HS-5 (cell line): ENCODE results near the gene DNMT3L.
"Not testable (repeated sequence)": the region's sequence is repeated elsewhere in the genome, so short reads cannot be mapped to it uniquely, and the experiment has no call there.

ENCODE experiments used
- DNase-seq: peaks from one replicate; pipeline ENCODE4 v3.0.0-alpha.2; 2012; ENCODE audit warnings: low read depth

The DNMT3L gene

DNA sequence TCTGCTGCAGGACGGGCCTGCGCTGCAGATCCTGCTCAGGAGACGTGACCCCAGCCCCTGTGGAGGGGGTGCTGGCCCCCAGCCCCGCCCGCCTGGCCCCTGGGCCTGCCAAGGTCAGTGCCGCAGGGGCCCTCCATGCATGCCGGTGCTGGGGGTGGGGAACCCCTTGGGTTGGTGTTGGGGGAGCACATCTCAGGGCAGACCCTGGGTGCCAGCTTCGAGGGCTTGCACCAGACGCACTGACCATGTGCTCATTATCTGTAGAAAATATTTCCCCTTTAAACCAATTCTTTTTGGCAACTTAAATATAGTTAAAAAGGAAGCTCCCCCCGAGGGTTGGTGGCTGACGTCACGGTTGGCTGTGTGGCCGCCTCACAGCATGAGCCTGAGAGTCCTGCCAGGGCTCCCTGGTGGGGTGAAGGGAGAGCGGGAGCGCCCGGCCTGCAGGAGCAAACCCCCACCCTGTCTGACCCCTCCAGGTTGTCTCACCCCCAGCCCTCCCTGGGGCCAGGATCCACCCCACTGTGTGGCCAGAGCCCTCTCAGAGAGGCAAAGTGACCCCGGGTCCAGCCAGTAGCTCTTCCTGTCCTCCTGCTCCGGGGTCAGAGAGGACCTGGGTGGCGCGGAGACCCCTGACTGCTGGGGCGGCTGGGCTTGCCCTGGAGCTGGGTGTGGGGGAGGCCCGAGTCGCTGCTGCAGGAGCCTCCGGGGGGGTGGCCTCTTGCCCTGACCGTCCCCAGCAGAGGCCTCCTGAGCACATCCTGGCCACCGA is 32.9 kb upstream of the DNMT3L start:
- DNase-seq = no peak

DNA sequence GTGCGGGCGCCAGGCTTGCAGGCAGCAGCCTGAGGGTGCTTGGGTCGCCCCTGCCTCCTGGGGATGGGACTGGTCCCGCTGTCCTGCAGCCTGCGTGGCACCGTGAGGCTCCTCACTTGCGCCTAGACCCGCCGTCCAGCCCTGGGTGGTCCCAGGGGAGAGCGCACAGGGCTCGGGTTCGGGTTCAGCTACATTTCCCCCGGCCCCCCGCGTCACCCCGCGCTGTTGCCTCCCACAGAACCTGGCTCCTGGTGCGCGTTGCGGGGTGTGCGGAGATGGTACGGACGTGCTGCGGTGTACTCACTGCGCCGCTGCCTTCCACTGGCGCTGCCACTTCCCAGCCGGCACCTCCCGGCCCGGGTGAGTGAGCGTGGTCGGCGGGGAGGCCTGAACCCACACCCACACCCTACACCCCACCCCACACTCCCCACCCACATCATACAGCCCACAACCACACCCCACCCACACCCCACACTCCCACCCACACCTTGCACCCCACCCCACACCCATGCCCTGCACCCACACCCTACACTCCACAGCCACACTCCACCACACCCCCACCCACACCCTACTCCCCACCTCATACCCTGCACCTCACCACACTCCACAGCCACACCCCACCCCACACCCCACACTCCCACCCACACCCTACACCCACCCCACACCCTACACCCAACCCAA is 32.0 kb upstream of the DNMT3L start:
- DNase-seq = no peak

DNA sequence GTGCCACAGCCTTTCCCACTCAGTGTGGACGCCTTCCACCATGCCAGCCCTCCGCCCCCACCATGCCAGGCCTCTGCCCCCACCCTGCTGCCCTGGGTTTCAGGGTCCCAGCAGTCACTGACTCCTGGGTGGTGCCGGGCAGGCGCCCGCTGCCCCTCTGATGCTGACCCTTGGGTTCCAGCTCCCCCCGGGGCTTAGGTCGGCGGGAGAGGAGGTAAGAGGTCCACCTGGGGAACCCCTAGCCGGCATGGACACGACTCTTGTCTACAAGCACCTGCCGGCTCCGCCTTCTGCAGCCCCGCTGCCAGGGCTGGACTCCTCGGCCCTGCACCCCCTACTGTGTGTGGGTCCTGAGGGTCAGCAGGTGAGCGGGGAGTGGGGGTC is 31.1 kb upstream of the DNMT3L start:
- no peak for DNase-seq

DNA sequence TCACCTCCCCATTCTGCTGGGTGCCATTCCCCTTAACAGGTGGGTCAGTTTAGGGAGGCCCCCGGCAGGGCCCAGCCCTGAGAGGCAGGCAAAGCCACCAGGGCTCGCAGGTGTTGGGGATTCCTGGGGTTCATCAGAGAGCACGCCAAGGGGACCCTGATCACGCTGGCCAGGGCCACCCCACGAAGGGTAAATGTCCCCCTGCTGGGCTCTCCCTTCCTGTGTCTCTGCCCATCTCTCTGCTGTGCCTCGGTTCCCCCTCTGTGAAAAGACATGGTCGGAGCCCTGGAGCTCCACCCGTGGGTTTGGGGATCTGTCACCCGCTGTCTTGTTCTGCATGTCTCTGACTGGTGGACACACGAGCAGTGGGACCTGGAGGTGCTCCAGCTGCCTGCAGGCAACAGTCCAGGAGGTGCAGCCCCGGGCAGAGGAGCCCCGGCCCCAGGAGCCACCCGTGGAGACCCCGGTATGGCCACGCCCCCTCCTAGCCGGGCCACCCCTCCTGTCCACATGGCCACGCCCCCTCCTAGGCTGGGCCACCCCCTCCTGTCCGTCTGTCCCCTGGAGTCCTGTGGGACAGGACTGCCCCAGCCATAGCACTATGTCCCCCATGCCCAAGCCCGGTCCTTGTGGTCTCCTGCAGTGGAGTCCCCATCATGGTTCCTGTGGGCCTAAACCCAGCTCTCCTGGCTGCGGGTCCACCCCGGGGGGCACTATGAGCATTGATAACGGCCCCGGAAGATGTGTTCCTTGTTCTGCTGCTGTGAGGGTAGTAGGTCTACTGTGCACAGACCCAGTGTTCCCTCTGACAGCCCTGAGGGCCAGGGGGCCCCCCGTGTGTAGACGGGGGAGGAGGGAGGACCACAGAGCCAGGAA is 30.5 kb upstream of the DNMT3L start:
- DNase-seq = no peak

DNA sequence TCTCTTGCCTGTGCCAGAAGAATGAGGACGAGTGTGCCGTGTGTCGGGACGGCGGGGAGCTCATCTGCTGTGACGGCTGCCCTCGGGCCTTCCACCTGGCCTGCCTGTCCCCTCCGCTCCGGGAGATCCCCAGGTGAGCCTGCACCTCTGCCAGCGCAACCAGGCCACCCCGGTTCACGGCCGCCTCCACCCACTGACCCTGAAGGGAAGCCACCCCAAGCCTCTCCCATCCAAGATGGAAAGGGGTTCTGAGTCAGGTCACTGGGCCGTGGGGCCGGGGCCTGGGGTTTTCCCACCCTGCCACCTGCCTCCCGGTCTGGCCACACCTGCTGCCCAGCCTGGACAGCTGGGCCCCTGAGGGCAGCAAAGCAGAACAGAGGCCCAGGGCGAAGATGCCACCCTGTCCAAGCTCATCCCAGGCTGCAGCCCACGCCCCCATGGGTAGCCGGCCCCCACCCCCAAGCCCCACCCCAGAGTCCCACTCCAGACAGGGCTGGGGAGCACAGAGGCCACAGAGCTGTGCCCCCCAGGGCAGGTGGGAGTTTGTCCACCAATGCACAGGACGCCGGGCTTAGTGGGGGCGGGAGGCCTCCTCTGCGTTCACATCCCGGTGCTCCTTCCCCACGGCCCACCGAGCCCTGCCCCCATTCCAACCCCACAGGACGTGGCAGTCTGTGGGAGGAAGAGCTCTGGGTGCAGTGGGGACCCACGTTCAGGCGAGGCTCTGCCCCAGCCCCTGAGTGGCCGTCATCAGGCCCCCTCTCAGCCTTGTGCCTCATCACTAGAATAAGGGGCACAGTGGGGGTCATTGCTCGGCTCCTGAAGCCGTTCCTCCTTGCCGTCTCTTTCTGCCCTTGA is 29.6 kb upstream of the DNMT3L start:
- no peak for DNase-seq

DNA sequence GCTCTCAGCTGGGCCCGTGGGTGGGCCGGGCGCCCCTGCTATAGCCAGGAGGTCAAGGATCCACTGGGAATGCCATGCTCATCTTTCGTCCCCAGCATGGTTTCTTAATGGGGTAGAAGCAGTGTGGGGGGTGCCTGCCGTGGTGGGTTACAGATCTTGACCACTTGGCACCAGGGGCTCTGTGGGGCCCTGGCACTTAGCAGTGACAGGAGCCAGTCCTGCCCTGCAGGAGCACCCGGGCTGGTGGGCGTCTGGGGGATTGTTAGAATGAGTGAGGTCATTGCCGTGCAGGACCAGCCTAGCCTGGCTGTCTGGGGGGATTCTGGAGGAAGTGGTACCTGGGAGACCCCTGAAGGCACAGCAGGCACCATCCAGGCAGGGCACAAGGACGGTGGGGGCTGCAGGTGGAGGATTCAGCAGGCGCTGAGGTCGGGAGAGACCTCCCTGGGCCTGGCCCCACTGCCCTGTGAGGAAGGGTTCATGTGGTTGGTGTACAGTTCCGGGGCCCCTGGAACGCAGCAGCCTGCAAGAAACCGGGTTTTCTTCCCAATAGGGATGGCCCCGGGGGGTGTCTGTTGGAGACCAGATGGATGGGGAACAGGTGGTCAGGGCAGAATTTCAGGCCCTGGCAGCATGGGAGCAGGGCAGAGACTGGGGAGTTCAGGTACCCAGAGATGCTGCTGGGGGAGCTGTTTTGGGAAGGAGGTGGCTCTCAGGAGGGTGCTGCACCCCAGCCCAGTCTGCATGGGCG is 28.8 kb upstream of the DNMT3L start:
- no peak for DNase-seq

DNA sequence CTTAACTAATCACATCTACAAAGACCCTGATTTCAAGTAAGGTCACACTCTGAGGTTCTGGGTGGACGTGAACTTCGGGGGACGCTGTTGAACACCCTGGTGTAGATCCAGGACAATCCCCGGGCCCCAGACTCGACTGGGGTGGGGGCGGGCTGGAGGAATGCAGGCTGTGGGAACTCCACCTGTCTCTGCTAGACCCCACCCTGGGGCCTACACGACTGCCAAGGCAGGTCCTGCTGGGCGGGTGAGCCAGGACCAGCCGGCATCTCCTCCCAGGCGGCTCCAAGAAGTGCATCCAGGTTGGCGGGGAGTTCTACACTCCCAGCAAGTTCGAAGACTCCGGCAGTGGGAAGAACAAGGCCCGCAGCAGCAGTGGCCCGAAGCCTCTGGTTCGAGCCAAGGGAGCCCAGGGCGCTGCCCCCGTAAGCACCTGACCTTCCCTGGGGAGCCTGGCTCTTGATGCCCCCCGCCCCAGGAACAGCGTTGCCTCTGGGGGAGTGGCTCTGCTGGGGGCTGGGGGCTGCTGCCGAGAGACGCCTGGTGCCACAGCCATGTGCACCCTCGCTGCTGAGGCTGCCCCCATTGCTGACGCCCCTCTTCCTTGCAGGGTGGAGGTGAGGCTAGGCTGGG is 27.8 kb upstream of the DNMT3L start:
- no peak for DNase-seq

DNA sequence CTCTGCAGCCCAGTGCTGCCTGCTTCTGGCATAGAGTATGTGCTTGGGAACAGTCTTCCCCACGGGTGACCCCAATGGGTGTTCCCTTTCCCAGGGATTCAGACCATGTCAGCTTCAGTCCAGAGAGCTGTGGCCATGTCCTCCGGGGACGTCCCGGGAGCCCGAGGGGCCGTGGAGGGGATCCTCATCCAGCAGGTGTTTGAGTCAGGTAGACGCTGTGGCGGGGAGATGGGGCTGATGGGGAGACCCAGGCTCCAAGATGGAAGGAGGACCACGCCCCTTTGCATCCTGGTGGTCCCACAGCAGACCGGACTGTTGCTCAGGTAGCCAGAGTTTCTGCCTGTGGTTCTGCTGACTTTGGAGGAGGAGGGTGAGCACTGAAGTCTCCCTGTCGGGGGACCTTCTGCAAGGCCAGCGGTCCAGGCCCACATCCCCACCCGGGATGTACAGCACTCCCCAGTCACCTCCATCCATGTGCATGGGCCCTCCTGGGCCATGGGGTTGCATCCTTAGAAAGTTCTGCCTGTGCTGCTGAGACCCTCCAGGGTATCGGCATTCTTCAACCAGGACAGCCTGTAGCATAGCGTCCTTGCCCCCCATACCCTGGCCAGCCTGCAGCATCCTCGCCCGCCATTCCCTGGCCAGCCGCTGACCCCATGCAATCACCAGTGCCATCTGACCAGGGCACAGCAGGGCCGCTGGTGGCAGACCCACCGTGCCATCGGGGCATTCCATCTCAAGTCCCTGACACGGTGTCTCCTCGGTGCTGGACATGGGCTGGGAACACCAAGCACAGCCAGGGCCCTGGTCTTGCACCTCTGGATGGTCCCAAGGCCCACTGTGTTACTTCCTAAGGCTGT is 26.8 kb upstream of the DNMT3L start:
- DNase-seq = no peak

DNA sequence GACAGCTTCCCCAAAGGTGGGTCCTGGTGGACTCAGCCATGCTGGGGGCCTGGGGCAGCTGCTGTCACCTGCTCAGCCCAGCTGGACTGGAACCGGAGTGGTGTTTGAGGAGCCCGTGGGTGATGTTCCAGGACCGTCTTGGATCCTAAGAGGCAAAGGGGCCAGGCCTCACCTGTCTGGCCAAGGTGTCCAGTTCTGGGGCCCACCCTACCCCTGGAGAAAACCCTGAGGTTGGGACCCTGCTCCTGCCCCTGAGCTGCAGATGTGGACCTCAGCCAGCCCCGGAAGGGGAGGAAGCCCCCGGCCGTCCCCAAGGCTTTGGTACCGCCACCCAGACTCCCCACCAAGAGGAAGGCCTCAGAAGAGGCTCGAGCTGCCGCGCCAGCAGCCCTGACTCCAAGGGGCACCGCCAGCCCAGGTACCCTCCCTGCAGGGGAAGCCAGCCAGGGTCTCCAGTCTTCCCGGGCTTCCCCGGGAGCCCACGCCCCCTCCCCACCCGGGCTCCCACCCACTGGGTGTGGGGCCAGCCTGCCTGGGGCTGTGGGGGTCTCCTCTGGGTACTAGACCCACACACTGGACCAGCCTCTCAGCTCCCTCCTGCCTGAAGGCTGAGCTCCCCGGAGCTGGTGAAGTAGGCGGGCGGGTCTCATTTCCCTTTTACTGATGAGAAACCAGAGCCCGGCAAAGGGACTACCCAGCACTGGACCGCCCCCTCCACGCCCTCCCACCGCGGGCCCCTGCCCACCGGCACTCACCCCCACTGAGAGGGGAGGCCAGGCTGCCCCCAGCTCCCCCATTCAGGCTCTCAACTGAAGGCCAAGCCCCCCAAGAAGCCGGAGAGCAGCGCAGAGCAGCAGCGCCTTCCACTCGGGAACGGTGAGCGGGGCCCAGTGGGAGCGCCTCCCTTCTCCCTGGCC is 25.3 kb upstream of the DNMT3L start:
- DNase-seq = no peak

DNA sequence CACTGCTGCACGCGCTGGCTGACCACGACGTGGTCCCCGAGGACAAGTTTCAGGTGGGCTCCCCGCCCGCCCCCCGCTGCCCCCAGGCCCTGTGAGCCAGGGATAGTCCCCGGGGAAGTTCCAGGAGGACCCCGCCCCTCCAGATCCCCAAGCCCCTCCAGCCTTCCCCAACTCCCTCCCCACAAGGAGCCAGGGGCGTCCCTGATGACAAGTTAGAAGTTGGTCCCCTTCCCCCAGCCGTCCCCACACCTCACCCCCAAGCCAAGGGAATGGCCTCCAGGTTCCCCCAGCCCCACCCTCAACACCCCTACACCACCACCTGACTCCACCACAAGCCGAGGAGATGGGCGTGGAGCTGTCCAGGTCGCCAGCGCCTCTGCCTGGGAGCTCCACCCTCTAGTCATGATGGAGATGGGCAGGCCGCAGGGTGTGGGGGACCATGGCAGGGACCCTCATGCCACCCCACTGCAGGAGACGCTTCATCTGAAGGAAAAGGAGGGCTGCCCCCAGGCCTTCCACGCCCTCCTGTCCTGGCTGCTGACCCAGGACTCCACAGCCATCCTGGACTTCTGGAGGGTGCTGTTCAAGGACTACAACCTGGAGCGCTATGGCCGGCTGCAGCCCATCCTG is 24.5 kb upstream of the DNMT3L start:
- no peak for DNase-seq

DNA sequence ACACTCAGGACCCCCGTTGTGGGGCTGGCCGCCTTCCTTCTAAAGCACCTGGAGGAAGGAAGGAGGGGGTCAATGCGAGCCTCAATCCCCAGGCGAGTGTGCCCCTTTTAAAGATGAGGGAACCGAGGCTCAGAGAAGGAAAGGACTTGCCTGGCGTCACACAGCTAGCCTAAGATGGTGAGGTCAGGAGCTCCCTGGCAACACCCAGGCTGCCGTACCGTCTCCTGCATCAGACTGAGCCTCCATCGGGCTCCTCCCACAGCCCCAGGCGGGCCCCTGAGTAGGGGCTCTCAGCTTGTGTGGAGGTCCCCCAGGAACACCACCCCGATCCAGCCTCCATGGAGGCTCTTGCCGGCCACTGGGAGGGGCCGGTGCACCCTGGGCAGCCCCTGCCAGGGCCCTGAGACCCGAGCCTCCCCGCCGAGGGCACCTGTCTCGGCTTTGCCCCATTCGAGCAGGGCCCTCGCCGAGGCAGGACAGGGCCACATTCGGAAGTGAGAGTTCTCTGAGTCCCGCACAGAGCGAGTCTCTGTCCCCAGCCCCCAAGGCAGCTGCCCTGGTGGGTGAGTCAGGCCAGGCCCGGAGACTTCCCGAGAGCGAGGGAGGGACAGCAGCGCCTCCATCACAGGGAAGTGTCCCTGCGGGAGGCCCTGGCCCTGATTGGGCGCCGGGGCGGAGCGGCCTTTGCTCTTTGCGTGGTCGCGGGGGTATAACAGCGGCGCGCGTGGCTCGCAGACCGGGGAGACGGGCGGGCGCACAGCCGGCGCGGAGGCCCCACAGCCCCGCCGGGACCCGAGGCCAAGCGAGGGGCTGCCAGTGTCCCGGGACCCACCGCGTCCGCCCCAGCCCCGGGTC is 23.7 kb upstream of the DNMT3L start, which contains the start of gene AIRE:
TSS of gene AIRE (plus strand) at position 739 of the 855 bp plus-strand sequence. CDS start 131 bp downstream, outside the sequence.
- DNase-seq = no peak

DNA sequence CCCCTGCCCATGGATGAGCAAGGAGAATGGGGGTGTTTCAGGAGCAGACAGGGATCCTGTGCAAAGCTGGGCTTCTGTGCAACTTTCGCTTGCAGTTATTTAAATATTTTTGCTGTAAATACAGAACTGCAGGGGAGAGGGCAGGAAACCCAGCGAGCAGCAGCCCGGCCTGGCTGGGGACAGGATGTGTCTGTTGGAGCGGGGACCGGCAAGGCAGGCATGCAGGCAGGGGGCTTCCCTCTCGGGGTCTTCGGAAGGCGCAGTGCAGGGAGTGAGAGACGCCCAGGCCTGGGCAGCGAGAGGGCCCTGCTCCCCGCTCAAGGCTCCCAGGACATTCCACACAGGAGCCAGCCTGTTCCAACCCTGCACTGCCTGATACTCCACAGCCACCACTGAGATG is 22.3 kb upstream of the DNMT3L start:
- DNase-seq = no peak

DNA sequence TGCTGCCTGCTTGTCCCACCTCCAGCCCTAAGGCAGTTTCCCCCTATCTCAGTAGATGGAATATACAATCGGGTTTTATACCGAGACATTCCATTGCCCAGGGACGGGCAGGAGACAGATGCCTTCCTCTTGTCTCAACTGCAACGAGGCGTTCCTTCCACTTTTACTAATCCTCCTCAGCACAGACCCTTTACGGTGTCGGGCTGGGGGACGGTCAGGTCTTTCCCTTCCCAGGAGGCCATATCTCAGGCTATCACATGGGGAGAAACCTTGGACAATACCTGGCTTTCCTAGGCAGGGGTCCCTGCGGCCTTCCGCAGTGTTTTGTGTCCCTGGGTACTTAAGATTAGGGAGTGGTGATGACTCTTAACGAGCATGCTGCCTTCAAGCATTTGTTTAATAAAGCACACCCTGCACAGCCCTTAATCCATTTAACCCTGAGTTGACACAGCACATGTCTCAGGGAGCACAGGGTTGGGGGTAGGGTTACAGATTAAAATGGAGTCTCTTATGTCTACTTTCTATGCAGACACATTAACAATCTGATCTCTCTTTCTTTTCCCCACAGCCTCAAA is 21.6 kb upstream of the DNMT3L start:
- not testable (repeated sequence) for DNase-seq

DNA sequence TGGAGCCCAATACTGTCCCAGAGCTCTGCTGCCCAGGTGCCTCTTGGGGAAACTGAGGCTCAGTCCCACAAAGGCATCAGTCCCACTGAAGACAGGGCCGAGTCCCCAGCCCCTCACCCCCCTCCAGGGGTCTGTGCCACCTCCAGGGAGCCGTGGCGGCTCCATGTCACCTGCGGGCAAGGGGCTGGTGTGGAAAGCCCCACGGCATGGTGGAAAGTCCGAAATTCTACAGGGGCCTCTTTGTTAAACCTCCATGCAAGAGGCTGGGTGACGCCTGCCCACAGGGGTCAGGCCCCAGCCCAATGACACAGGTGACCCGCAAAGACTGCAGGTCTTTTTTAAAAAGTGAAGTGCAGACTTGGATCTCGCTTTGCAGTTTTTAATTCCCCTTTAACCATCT is 20.7 kb upstream of the DNMT3L start:
- DNase-seq = no peak

DNA sequence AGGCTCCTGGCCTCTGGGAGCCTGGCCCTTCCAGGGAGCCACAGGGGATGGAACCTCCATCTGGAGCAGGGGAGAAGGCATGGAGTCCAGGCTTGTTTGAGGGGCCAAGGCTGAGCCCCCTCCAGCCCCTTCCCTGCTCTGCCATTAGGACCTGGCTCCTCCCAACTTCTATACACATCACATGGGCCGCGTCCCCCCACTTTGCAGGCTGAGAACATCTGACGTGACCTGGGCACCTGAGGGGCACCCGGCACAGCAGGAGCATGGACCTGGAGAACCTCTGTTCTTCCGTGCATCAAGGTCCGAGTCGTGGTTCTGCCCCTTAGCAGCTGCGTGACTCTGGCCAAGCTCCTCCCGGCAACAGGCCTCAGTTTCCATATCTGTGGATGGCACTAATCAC is 20.1 kb upstream of the DNMT3L start:
- no peak for DNase-seq
